Endothelial cell of umbilical vein (primary cell): ENCODE data around the gene LDLRAD3. TPM values are rescaled to one million over a fixed set of nuclear protein-coding genes. Genes with fewer than 3 reads are reported as not detected.

Experiments used
- BruUV-seq: library from RNA; stranded (reverse); fragments of 400-500 nt; replicated peaks from 2 replicates; lab custom pipeline; 2021; lab: Mats Ljungman, UMichigan
- CTCF ChIA-PET: fragments of 300-600, 350-600 bp; sonication (Branson Sonifier 250); formaldehyde crosslinking; loops from one replicate; lab custom pipeline; 2021; ENCODE audit warnings: antibody characterized with exemption, inconsistent platforms; lab: Charles Lee
- POLR2A ChIA-PET: fragments of 300-600, 350-600 bp; sonication (Branson Sonifier 250); formaldehyde crosslinking; loops from one replicate; lab custom pipeline; 2021; ENCODE audit warnings: antibody characterized with exemption, inconsistent platforms; lab: Charles Lee
- DNase-seq: peaks from one replicate; pipeline ENCODE4 v3.0.0-alpha.2; 2011; ENCODE audit warnings: low read depth, low spot score
- FAIRE-seq: peaks from 2 replicates; lab custom pipeline; 2011; peaks lifted over from hg19 to GRCh38; lab: Jason Lieb, UNC
- H2AFZ ChIP-seq: 2 replicates; pipeline ENCODE4 v1.6.0; 2012; ENCODE audit warnings: low read depth, low read length, control low read depth, inconsistent platforms
- H3K27ac ChIP-seq: 2 replicates; pipeline ENCODE4 v1.5.1; 2011; ENCODE audit warnings: low read depth, mild to moderate bottlenecking, control low read depth, low read length, moderate library complexity; ENCODE audit not compliant: insufficient read depth
- H3K27me3 ChIP-seq, 2 experiments: 2 replicates each; pipeline versions ENCODE4 v1.6.0 to v1.6.1; 2011; ENCODE audit warnings: low read length in 2 of 2, mixed read lengths in 1 of 2; ENCODE audit not compliant: control insufficient read depth in 2 of 2, insufficient read depth in 2 of 2
- H3K36me3 ChIP-seq, 2 experiments: 2 replicates in 1 of 2; 3 replicates in 1 of 2; pipeline ENCODE4 v1.5.1; 2011; ENCODE audit warnings: low read length in 2 of 2, mild to moderate bottlenecking in 1 of 2, moderate library complexity in 1 of 2; ENCODE audit not compliant: control insufficient read depth in 2 of 2, insufficient read depth in 2 of 2; ENCODE audit errors: extremely low read depth in 1 of 2
- H3K4me1 ChIP-seq: 3 replicates; pipeline ENCODE4 v1.5.1; 2011; ENCODE audit warnings: mild to moderate bottlenecking, low read length; ENCODE audit not compliant: control insufficient read depth, insufficient read depth; ENCODE audit errors: extremely low read depth
- H3K4me2 ChIP-seq: 2 replicates; pipeline ENCODE4 v1.6.1; 2011; ENCODE audit warnings: low read length, control low read depth, mixed read lengths; ENCODE audit not compliant: insufficient read depth
- H3K4me3 ChIP-seq, 3 experiments: fragments of 200-600 bp in 1 of 3; sonication (generic), shearing (Covaris generic) in 1 of 3; replicated peaks in 1 of 3; 2 replicates each; pipeline ENCODE4 v1.5.1; 2011 to 2016; ENCODE audit warnings: control low read depth in 3 of 3, low read length in 3 of 3, mild to moderate bottlenecking in 2 of 3, inconsistent platforms in 1 of 3, low read depth in 1 of 3, moderate library complexity in 1 of 3; ENCODE audit not compliant: insufficient read depth in 1 of 3
- H3K79me2 ChIP-seq: 2 replicates; pipeline ENCODE4 v1.6.0; 2012; ENCODE audit warnings: low read length, inconsistent platforms; ENCODE audit not compliant: control insufficient read depth, insufficient read depth
- H3K9ac ChIP-seq: replicated peaks from 2 replicates; pipeline ENCODE3; 2011; ENCODE audit warnings: low read length, control low read depth; ENCODE audit not compliant: insufficient read depth; ENCODE audit errors: extremely low read depth
- H3K9me1 ChIP-seq: replicated peaks from 3 replicates; pipeline ENCODE4 v1.6.0; 2011; ENCODE audit warnings: mild to moderate bottlenecking, low read length; ENCODE audit not compliant: control insufficient read depth, insufficient read depth; ENCODE audit errors: extremely low read depth
- H3K9me3 ChIP-seq: replicated peaks from 2 replicates; pipeline ENCODE4 v1.5.1; 2012; ENCODE audit warnings: low read length, inconsistent platforms; ENCODE audit not compliant: control insufficient read depth, insufficient read depth
- H4K20me1 ChIP-seq: replicated peaks from 2 replicates; pipeline ENCODE3; 2011; ENCODE audit warnings: mild to moderate bottlenecking, low read length; ENCODE audit not compliant: control insufficient read depth, insufficient read depth; ENCODE audit errors: extremely low read depth
- EZH2 ChIP-seq: IDR thresholded peaks from 2 replicates; pipeline ENCODE4 v1.6.1; 2012; ENCODE audit warnings: borderline replicate concordance, low read depth, mild to moderate bottlenecking, moderate library complexity, low read length, inconsistent platforms; ENCODE audit not compliant: severe bottlenecking
- FOS ChIP-seq: IDR thresholded peaks from 2 replicates; pipeline ENCODE4 v1.6.1; 2011; ENCODE audit warnings: mild to moderate bottlenecking, low read length, moderate library complexity, borderline replicate concordance; ENCODE audit not compliant: insufficient read depth
- GATA2 ChIP-seq: IDR thresholded peaks from 2 replicates; pipeline ENCODE4 v1.7.0; 2011; ENCODE audit warnings: low read depth, mild to moderate bottlenecking, moderate library complexity, mixed read lengths, low read length; ENCODE audit not compliant: insufficient read length, insufficient read depth
- JUN ChIP-seq: IDR thresholded peaks from 2 replicates; pipeline ENCODE4 v1.6.1; 2011; ENCODE audit warnings: borderline replicate concordance, low read depth; ENCODE audit not compliant: insufficient read length, insufficient read depth
- MYC ChIP-seq: IDR thresholded peaks from one replicate; pipeline ENCODE4 v1.6.1; 2011; ENCODE audit warnings: mild to moderate bottlenecking, low read depth, low read length
- POLR2A ChIP-seq: IDR thresholded peaks from 2 replicates; pipeline ENCODE4 v1.6.1; 2012; ENCODE audit warnings: low read depth, mild to moderate bottlenecking, control low read depth, low read length
- POLR2AphosphoS5 ChIP-seq: IDR thresholded peaks from 2 replicates; pipeline ENCODE4 v1.6.1; 2012; ENCODE audit warnings: low read depth, mild to moderate bottlenecking, control low read depth, low read length, moderate library complexity; ENCODE audit not compliant: insufficient read depth
- dilution Hi-C: fragments of 300-500 bp; cut with MboI; formaldehyde crosslinking; loops from one replicate; pipeline ENCODE4 v1.15.0; 2019; ENCODE audit warnings: low sequenced_read_pairs; ENCODE audit not compliant: extremely low pct_ligation_motif_present
- intact Hi-C: fragments of 100-400 bp; cut with micrococcal nuclease; formaldehyde crosslinking; loops from one replicate; pipeline ENCODE4 v1.10.0; 2022
- polyA plus RNA-seq, 4 experiments: library from polyadenylated mRNA; depleted of rRNA in 3 of 4; stranded (reverse) in 3 of 4; unstranded in 1 of 4; fragments of >200 nt; gene quantifications; 2 replicates each; pipeline versions ENCODE4 v1.2.1 to v1.2.3, GENCODE V29; 2011 to 2012; ENCODE audit warnings: missing spikeins in 1 of 4
- total RNA-seq: library from RNA; stranded (reverse); gene quantifications from 2 replicates; pipeline ENCODE4 v1.2.3, GENCODE V29; 2021
- TF ChIP-seq, protein P1 (sequence below): IDR thresholded peaks from 2 replicates; pipeline ENCODE4 v1.6.1; 2011; ENCODE audit not compliant: insufficient read depth, insufficient read length
- TF ChIP-seq, protein P2 (sequence below), 2 donors: IDR thresholded peaks; 1 replicate in 1 of 2; 2 replicates in 1 of 2; pipeline ENCODE4 v1.5.1; 2011; ENCODE audit warnings: low read length in 2 of 2, mild to moderate bottlenecking in 2 of 2, moderate library complexity in 2 of 2, control low read depth in 1 of 2, inconsistent platforms in 1 of 2, low read depth in 1 of 2; ENCODE audit not compliant: insufficient read depth in 1 of 2; ENCODE audit errors: extremely low read depth in 1 of 2

Gene LDLRAD3
- total and polyA plus RNA-seq, 2 donors (not counting 3 experiments of a cell fraction or from before 2014, with no cell fraction given): 17.9 to 25.1 TPM

DNA sequence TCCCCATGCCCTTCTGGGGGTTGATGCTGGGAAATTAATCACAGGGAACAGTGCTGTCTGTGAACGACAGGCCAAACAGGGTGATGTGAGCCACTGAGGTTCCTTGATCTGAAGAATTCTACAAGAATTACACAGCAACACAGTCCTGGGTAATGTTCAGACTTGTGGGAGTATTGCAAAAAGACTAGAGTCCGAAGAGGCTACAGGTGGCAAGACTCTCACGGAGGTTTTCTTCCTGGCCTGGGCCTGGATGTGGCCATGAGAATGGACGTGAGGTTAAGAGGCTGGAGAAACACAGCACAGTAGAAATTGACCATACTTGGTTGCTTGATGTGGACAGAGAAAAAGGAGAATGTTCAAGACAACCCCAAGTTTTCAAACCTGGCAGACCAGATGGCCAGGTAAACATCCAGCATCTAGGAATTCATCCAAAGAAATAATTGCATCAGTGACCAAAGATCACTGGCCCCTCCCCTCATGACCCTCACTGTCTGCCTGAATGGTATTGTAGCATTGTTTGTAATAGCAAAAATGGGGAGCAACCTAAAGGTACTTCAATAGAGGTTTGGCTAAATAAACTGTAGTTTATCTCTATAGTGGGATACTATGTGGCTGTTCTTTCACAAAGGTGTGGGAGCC is 274.5 kb downstream of the LDLRAD3 start:
- dilution Hi-C loops: no loop called here
- BruUV-seq: no TSS peak
- Histone ChIP-seq H3K36me3 (no peaks in the 10 kb centered on the region), H3K27ac (no peak overlapping the region), H2AFZ (no peak overlapping the region), H3K79me2 (no peaks in the 10 kb centered on the region), H3K9me3 (peaks cover 4% of the 10 kb centered on the region), H3K4me1 (no peaks in the 10 kb centered on the region), H3K4me3 (no peak overlapping the region), H3K4me2 (no peak overlapping the region), H3K9me1 (no peaks in the 10 kb centered on the region), H4K20me1 (no peaks in the 10 kb centered on the region), H3K9ac (no peak overlapping the region), H3K27me3 (no peaks in the 10 kb centered on the region)
- intact Hi-C loops: no loop called here
- ChIA-PET CTCF (interaction anchor here (1.3 kb wide), 1 partner anchor 396 kb away, joined by 4 read pairs; no protein-coding TSS in a partner anchor), POLR2A (no interaction called here)
- no peak for TF ChIP-seq GATA2
- TF ChIP-seq FOS: no peak
- TF ChIP-seq EZH2: no peak
- TF ChIP-seq POLR2A: no peak
- no peak for TF ChIP-seq JUN
- TF ChIP-seq, protein P1, sequence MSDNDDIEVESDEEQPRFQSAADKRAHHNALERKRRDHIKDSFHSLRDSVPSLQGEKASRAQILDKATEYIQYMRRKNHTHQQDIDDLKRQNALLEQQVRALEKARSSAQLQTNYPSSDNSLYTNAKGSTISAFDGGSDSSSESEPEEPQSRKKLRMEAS: no peak
- no peak for TF ChIP-seq POLR2AphosphoS5
- TF ChIP-seq MYC: no peak
- TF ChIP-seq, protein P2, sequence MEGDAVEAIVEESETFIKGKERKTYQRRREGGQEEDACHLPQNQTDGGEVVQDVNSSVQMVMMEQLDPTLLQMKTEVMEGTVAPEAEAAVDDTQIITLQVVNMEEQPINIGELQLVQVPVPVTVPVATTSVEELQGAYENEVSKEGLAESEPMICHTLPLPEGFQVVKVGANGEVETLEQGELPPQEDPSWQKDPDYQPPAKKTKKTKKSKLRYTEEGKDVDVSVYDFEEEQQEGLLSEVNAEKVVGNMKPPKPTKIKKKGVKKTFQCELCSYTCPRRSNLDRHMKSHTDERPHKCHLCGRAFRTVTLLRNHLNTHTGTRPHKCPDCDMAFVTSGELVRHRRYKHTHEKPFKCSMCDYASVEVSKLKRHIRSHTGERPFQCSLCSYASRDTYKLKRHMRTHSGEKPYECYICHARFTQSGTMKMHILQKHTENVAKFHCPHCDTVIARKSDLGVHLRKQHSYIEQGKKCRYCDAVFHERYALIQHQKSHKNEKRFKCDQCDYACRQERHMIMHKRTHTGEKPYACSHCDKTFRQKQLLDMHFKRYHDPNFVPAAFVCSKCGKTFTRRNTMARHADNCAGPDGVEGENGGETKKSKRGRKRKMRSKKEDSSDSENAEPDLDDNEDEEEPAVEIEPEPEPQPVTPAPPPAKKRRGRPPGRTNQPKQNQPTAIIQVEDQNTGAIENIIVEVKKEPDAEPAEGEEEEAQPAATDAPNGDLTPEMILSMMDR (IDR thresholded peaks at IDR 0.05; ENCODE audit: extremely low read depth in 1 of 2, insufficient read depth in 1 of 2, low read depth in 1 of 2, low read length in 2 of 2): no peak
- DNase-seq (no peak), FAIRE-seq (no peak)
